GM12801 (cell line): ENCODE measurements around the gene TRAF3IP3.

Source experiments
- TF ChIP-seq, protein P1 (sequence below): IDR thresholded peaks from one replicate; pipeline ENCODE4 v1.5.1; 2011; ENCODE audit warnings: control low read depth; ENCODE audit not compliant: insufficient read length; ENCODE audit errors: extremely low read depth

Gene TRAF3IP3

DNA sequence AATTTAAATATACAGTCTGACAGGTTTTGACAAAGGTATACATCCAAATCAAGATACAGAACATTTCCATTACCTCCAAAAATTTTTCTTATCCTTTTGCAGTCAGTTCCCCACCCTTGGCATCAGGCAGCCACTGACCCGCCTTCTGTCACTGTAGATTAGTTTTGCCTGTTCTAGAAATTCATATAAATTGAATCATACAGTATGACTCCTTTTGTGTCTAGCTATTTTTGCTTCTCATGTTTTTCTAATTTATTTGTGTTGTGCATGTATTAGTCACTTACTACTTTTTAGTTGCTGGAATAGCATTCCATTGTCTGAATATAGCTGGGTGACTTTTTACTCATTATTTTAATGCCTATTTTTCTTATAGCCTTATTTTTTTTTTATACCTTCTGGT is 75.8 kb downstream of the TRAF3IP3 start:
- TF ChIP-seq, protein P1, sequence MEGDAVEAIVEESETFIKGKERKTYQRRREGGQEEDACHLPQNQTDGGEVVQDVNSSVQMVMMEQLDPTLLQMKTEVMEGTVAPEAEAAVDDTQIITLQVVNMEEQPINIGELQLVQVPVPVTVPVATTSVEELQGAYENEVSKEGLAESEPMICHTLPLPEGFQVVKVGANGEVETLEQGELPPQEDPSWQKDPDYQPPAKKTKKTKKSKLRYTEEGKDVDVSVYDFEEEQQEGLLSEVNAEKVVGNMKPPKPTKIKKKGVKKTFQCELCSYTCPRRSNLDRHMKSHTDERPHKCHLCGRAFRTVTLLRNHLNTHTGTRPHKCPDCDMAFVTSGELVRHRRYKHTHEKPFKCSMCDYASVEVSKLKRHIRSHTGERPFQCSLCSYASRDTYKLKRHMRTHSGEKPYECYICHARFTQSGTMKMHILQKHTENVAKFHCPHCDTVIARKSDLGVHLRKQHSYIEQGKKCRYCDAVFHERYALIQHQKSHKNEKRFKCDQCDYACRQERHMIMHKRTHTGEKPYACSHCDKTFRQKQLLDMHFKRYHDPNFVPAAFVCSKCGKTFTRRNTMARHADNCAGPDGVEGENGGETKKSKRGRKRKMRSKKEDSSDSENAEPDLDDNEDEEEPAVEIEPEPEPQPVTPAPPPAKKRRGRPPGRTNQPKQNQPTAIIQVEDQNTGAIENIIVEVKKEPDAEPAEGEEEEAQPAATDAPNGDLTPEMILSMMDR, result no peak
